Esophagus muscularis mucosa (tissue), 4 donors: ENCODE data around the gene TEX35. TPM values are rescaled to one million over a fixed set of nuclear protein-coding genes. Genes with fewer than 3 reads are reported as not detected.
"Not testable (repeated sequence)": the region's sequence is repeated elsewhere in the genome, so short reads cannot be mapped to it uniquely, and the experiment has no call there.

Experiments
- DNase-seq: peaks from one replicate; pipeline ENCODE4 v3.0.0-alpha.2; 2017; ENCODE audit errors: extremely low spot score
- H3K27ac ChIP-seq, 4 donors: fragments of 200-600 bp; sonication (generic); replicated peaks in 1 of 4; 1 replicate in 3 of 4; 2 replicates in 1 of 4; pipeline ENCODE4 v1.5.1; 2016 to 2019; ENCODE audit warnings: mild to moderate bottlenecking in 1 of 4
- H3K27me3 ChIP-seq, 4 donors: fragments of 200-600 bp; sonication (generic); one replicate each; pipeline versions ENCODE4 v1.5.1 to v1.6.0; 2016 to 2019
- H3K36me3 ChIP-seq, 4 donors: fragments of 200-600 bp; sonication (generic); one replicate each; pipeline ENCODE4 v1.5.1; 2016 to 2019
- H3K4me1 ChIP-seq, 4 donors: fragments of 200-600 bp; sonication (generic); one replicate each; pipeline ENCODE4 v1.5.1; 2016 to 2019
- H3K4me3 ChIP-seq, 4 donors: fragments of 200-600 bp; sonication (generic); 1 replicate in 2 of 4; 2 replicates in 2 of 4; pipeline ENCODE4 v1.5.1; 2016 to 2019; ENCODE audit warnings: mild to moderate bottlenecking in 4 of 4, moderate library complexity in 1 of 4
- H3K9me3 ChIP-seq, 4 donors: fragments of 200-600 bp; sonication (generic); 1 replicate in 3 of 4; 2 replicates in 1 of 4; pipeline ENCODE4 v1.5.1; 2016 to 2019
- EP300 ChIP-seq: sonication (generic); formaldehyde crosslinking; IDR thresholded peaks from one replicate; pipeline ENCODE4 v1.6.1; 2017; ENCODE audit warnings: antibody characterized with exemption
- POLR2A ChIP-seq: fragments of 450-650 bp; IDR thresholded peaks from one replicate; pipeline ENCODE4 v1.6.1; 2017; ENCODE audit warnings: antibody characterized with exemption, moderate library complexity, mild to moderate bottlenecking, low read depth
- POLR2AphosphoS5 ChIP-seq, 2 donors: sonication (generic); formaldehyde crosslinking; IDR thresholded peaks; one replicate each; pipeline ENCODE4 v1.6.1; 2017; ENCODE audit warnings: antibody characterized with exemption in 2 of 2
- WGBS: methylation state at CpG from one replicate; pipeline ENCODE4 v1.1.5; 2018; 5-methylcytosine and 5-hydroxymethylcytosine counted together
- intact Hi-C: fragments of 100-400 bp; cut with DNase I; formaldehyde crosslinking; loops from one replicate; pipeline ENCODE4 v1.15.1; 2023
- total RNA-seq, 4 donors: library from RNA; depleted of rRNA; stranded (reverse); fragments of >200 nt; gene quantifications; one replicate each; pipeline versions ENCODE4 v1.1.0 to v1.2.1, GENCODE V29; 2016
- TF ChIP-seq, protein P1 (sequence below), 3 experiments: fragments of 200-600 bp in 2 of 3; fragments of 450-650 bp in 1 of 3; sonication (generic) in 2 of 3; IDR thresholded peaks; one replicate each; pipeline ENCODE4 v1.5.1; 2017 to 2019; ENCODE audit warnings: antibody characterized with exemption in 3 of 3, mild to moderate bottlenecking in 2 of 3, moderate library complexity in 1 of 3

The TEX35 gene
- total RNA-seq, 4 donors from 2014 or later: not detected

DNA sequence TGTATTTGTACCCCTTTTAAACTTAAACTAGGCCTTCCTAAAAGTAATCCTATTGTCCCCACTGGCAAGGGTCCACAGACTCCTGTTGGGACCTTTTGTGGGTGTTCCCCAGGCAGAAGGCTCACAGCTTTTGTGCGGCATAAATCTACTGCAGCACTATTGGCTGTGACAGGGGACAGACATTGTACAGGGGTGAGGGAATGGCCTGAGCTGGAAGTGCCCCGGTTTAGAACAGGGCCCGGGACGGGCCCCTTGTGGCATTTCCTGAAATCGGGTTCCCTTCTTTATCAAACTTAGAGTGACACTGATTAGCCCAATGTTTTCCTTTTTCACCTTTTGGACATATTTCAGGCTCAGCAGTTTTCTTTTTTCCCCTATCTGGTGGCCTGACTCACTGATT is 45.9 kb downstream of the TEX35 start:
- H3K27ac ChIP-seq, H3K36me3 ChIP-seq, DNase-seq, intact Hi-C loops, H3K27me3 ChIP-seq, H3K4me1 ChIP-seq, H3K4me3 ChIP-seq, H3K9me3 ChIP-seq: not testable (repeated sequence)
- WGBS: 50% methylated on average over 5 of the region's 5 CpGs

GRCh38 chr1:178560871-178561376 is 48.0 kb downstream of the TEX35 start:
- intact Hi-C loops: no loop called here
- DNase-seq: peak; percentile 72
- H3K9me3 ChIP-seq: no peaks in the 10 kb centered on the region
- no peak overlapping the region for H3K27ac ChIP-seq
- no peaks in the 10 kb centered on the region for H3K4me1 ChIP-seq
- no peaks in the 10 kb centered on the region for H3K27me3 ChIP-seq
- TF ChIP-seq POLR2A (no peak), EP300 (no peak), POLR2AphosphoS5 (IDR thresholded peaks at IDR 0.05) (no peak)
- TF ChIP-seq, protein P1, sequence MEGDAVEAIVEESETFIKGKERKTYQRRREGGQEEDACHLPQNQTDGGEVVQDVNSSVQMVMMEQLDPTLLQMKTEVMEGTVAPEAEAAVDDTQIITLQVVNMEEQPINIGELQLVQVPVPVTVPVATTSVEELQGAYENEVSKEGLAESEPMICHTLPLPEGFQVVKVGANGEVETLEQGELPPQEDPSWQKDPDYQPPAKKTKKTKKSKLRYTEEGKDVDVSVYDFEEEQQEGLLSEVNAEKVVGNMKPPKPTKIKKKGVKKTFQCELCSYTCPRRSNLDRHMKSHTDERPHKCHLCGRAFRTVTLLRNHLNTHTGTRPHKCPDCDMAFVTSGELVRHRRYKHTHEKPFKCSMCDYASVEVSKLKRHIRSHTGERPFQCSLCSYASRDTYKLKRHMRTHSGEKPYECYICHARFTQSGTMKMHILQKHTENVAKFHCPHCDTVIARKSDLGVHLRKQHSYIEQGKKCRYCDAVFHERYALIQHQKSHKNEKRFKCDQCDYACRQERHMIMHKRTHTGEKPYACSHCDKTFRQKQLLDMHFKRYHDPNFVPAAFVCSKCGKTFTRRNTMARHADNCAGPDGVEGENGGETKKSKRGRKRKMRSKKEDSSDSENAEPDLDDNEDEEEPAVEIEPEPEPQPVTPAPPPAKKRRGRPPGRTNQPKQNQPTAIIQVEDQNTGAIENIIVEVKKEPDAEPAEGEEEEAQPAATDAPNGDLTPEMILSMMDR (IDR thresholded peaks at IDR 0.05): no peak
- WGBS: 95% methylated on average over 8 of the region's 8 CpGs
- no peak overlapping the region for H3K4me3 ChIP-seq
- H3K36me3 ChIP-seq: no peaks in the 10 kb centered on the region

GRCh38 chr1:178563099-178563820 is 50.4 kb downstream of the TEX35 start:
- WGBS: 96% methylated on average over 7 of the region's 7 CpGs
- intact Hi-C loops: no loop called here
- peak; percentile 72 for DNase-seq
- TF ChIP-seq, protein P1 (IDR thresholded peaks at IDR 0.05): no peak
- no peak for TF ChIP-seq POLR2AphosphoS5 (IDR thresholded peaks at IDR 0.05)
- no peak for TF ChIP-seq POLR2A
- TF ChIP-seq EP300: no peak
- H3K4me1 ChIP-seq: no peaks in the 10 kb centered on the region
- H3K4me3 ChIP-seq: no peak overlapping the region
- H3K27me3 ChIP-seq: no peaks in the 10 kb centered on the region
- H3K36me3 ChIP-seq: no peaks in the 10 kb centered on the region
- H3K9me3 ChIP-seq: peaks cover 0 to 5% (median 0%) of the 10 kb centered on the region in 4 donors
- no peak overlapping the region for H3K27ac ChIP-seq

DNA sequence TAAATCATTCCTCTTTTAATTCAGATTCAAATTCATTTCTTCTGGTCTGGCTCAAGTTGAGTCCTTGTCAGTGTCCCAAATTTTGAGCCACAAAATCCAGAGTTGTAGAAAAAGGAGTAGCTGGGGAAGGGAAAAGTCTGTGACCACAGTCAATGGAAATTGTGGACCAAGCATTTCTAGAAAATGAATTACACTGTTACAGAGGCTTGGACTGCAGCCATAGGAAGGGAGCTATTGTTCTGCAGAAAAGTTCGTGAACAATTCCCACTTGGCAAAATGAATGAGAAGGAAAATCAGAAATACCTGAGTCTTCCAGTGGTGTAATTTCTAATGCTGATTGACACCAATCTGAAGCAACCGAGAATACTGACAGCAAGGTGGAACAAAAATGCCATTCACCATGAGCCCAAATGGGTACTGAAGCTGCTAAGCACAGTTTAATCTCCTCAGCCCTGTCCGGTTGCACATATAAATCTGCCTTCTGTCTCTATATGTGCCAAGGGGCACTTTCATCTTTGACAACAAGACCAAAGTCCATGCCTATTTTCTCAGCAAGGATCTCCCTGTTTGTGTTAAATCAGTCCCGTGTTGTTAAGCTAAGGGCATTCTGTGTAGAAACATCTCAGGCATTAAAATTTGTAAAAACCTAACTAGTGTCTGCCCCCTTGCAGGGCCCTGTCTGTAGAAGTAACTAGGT is 51.3 kb downstream of the TEX35 start:
- Histone ChIP-seq H3K36me3 (no peaks in the 10 kb centered on the region), H3K9me3 (peaks cover 0 to 5% (median 0%) of the 10 kb centered on the region in 4 donors), H3K27me3 (no peaks in the 10 kb centered on the region), H3K4me1 (no peaks in the 10 kb centered on the region), H3K4me3 (no peak overlapping the region), H3K27ac (no peak overlapping the region)
- TF ChIP-seq EP300 (no peak), POLR2A (no peak), POLR2AphosphoS5 (IDR thresholded peaks at IDR 0.05) (no peak)
- TF ChIP-seq, protein P1 (IDR thresholded peaks at IDR 0.05): no peak
- no peak for DNase-seq
- WGBS: 55% methylated on average over 4 of the region's 4 CpGs
- intact Hi-C loops: no loop called here

GRCh38 chr1:178564783-178565180 is 51.9 kb downstream of the TEX35 start:
- TF ChIP-seq POLR2A (no peak), EP300 (no peak), POLR2AphosphoS5 (IDR thresholded peaks at IDR 0.05) (no peak)
- TF ChIP-seq, protein P1 (IDR thresholded peaks at IDR 0.05): no peak
- Histone ChIP-seq H3K27me3 (no peaks in the 10 kb centered on the region), H3K36me3 (no peaks in the 10 kb centered on the region), H3K4me1 (no peaks in the 10 kb centered on the region), H3K27ac (no peak overlapping the region), H3K9me3 (peaks cover 0 to 5% (median 0%) of the 10 kb centered on the region in 4 donors), H3K4me3 (no peak overlapping the region)
- no peak for DNase-seq
- intact Hi-C loops: no loop called here
- 50% methylated on average over 2 of the region's 2 CpGs for WGBS
